WTC11 (cell line): Measurements from ENCODE around the gene NAA20.

ENCODE experiments used
- NR2C2 ChIP-seq: sonication (generic); formaldehyde crosslinking; IDR thresholded peaks from 2 replicates; pipeline ENCODE4 v1.8.0; 2022; ENCODE audit warnings: mild to moderate bottlenecking, missing genetic modification reagents
- NR3C1 ChIP-seq: sonication (generic); formaldehyde crosslinking; conservative IDR thresholded peaks from 2 replicates; pipeline ENCODE4 v1.8.1; 2023; ENCODE audit warnings: low read depth, mild to moderate bottlenecking, missing genetic modification reagents
- TF ChIP-seq, protein P1 (sequence below): fragments of 200-600 bp; IDR thresholded peaks from 2 replicates; pipeline ENCODE4 v1.8.0; 2022; ENCODE audit warnings: antibody characterized with exemption
- TF ChIP-seq, protein P2 (sequence below): sonication (generic); formaldehyde crosslinking; IDR thresholded peaks from 2 replicates; pipeline ENCODE4 v1.8.1; 2022; ENCODE audit warnings: low read depth, mild to moderate bottlenecking, moderate library complexity, missing genetic modification reagents, borderline replicate concordance
- TF ChIP-seq, protein P3 (sequence below): sonication (generic); formaldehyde crosslinking; IDR thresholded peaks from 2 replicates; pipeline ENCODE4 v1.8.0; 2022; ENCODE audit warnings: mild to moderate bottlenecking, missing genetic modification reagents
- TF ChIP-seq, protein P4 (sequence below): sonication (generic); formaldehyde crosslinking; conservative IDR thresholded peaks from 2 replicates; pipeline ENCODE4 v1.8.1; 2022; ENCODE audit warnings: mild to moderate bottlenecking, missing genetic modification reagents
- TF ChIP-seq, protein P5 (sequence below): sonication (generic); formaldehyde crosslinking; IDR thresholded peaks from 2 replicates; pipeline ENCODE4 v1.8.0; 2022; ENCODE audit warnings: mild to moderate bottlenecking, missing genetic modification reagents

DNA sequence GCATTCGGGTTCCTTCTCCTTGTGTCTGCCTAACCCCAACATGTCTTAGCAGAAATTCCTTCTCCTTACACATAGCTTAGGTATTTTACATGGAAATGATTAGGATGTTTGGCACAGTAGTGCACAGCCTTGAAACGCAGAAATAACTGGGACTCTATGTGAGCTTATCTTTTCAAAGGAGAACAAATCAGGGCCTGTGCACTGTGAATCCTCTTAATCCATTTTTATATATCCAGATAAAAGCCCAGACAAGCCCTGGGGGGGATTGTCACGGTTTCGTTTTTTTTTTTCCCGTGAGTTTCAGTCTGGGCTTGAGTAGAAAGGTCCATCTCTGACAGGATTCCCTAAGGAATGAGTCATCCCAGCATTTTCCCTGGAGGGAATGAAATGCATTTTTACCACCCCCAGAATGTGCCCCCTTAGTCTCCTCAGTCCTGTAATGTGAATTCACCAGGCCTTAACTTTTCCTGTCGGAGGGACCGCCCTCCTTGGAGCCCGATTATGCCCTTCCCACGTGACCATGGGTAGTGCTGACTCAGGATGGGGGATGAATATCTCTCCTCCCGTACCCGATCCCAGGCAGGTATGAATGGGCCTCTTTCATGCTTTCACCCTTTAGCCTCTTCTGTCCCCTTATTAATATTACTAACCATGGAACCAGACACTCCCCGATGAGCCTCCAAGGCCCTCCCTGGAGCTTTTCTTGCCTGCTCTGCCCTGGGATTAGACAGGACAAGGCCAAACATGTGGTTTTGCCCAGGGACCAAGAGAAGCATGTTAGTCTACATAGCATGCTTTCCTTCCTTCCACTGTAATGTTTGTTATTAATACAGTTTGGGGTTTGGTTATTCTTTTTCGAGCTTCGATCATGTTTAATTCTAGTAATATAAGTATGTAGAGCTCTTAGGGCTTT lies 23.9 kb upstream of the NAA20 start:
- TF ChIP-seq, protein P1, sequence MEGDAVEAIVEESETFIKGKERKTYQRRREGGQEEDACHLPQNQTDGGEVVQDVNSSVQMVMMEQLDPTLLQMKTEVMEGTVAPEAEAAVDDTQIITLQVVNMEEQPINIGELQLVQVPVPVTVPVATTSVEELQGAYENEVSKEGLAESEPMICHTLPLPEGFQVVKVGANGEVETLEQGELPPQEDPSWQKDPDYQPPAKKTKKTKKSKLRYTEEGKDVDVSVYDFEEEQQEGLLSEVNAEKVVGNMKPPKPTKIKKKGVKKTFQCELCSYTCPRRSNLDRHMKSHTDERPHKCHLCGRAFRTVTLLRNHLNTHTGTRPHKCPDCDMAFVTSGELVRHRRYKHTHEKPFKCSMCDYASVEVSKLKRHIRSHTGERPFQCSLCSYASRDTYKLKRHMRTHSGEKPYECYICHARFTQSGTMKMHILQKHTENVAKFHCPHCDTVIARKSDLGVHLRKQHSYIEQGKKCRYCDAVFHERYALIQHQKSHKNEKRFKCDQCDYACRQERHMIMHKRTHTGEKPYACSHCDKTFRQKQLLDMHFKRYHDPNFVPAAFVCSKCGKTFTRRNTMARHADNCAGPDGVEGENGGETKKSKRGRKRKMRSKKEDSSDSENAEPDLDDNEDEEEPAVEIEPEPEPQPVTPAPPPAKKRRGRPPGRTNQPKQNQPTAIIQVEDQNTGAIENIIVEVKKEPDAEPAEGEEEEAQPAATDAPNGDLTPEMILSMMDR: no peak
- TF ChIP-seq, protein P2, sequence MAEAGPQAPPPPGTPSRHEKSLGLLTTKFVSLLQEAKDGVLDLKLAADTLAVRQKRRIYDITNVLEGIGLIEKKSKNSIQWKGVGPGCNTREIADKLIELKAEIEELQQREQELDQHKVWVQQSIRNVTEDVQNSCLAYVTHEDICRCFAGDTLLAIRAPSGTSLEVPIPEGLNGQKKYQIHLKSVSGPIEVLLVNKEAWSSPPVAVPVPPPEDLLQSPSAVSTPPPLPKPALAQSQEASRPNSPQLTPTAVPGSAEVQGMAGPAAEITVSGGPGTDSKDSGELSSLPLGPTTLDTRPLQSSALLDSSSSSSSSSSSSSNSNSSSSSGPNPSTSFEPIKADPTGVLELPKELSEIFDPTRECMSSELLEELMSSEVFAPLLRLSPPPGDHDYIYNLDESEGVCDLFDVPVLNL (CRISPR knock-in tag): no peak
- TF ChIP-seq, protein P3, sequence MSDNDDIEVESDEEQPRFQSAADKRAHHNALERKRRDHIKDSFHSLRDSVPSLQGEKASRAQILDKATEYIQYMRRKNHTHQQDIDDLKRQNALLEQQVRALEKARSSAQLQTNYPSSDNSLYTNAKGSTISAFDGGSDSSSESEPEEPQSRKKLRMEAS (CRISPR knock-in tag): no peak
- no peak for TF ChIP-seq NR3C1
- TF ChIP-seq, protein P4, sequence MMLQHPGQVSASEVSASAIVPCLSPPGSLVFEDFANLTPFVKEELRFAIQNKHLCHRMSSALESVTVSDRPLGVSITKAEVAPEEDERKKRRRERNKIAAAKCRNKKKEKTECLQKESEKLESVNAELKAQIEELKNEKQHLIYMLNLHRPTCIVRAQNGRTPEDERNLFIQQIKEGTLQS: no peak
- no peak for TF ChIP-seq NR2C2 (CRISPR knock-in tag)
- TF ChIP-seq, protein P5, sequence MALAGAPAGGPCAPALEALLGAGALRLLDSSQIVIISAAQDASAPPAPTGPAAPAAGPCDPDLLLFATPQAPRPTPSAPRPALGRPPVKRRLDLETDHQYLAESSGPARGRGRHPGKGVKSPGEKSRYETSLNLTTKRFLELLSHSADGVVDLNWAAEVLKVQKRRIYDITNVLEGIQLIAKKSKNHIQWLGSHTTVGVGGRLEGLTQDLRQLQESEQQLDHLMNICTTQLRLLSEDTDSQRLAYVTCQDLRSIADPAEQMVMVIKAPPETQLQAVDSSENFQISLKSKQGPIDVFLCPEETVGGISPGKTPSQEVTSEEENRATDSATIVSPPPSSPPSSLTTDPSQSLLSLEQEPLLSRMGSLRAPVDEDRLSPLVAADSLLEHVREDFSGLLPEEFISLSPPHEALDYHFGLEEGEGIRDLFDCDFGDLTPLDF: no peak
